Skeletal muscle satellite cell (primary cell): Measurements from ENCODE around the gene SACM1L. TPM values are rescaled to one million over a fixed set of nuclear protein-coding genes. Genes with fewer than 3 reads are reported as not detected.
A peak's percentile ranks its signal among the peaks of the same experiment; 100 is the strongest.

Source experiments
- H3K27me3 ChIP-seq: 2 replicates; pipeline ENCODE4 v1.7.0; 2013; ENCODE audit warnings: low read length; ENCODE audit not compliant: control insufficient read depth, insufficient read depth
- H3K36me3 ChIP-seq: 2 replicates; pipeline ENCODE4 v1.7.0; 2013; ENCODE audit warnings: mild to moderate bottlenecking, control low read depth, low read length; ENCODE audit not compliant: insufficient read depth
- H3K4me1 ChIP-seq: 2 replicates; pipeline ENCODE4 v1.7.0; 2013; ENCODE audit warnings: low read length; ENCODE audit not compliant: control insufficient read depth, insufficient read depth
- H3K4me2 ChIP-seq: 2 replicates; pipeline ENCODE4 v1.7.0; 2013; ENCODE audit warnings: mild to moderate bottlenecking, low read length
- H3K4me3 ChIP-seq: 2 replicates; pipeline ENCODE4 v1.7.0; 2013; ENCODE audit warnings: low read length
- H3K9ac ChIP-seq: 2 replicates; pipeline ENCODE4 v1.7.0; 2013; ENCODE audit warnings: mild to moderate bottlenecking, low read depth, low read length, moderate library complexity
- H3K9me3 ChIP-seq: replicated peaks from 2 replicates; pipeline ENCODE4 v1.7.0; 2013; ENCODE audit warnings: mild to moderate bottlenecking, control low read depth, low read length
- total RNA-seq: library from RNA; depleted of rRNA; stranded (reverse); fragments of >200 nt; gene quantifications from 2 replicates; pipeline ENCODE4 v1.2.3, GENCODE V29; 2012; rRNA removed

The SACM1L gene
- total RNA-seq, result 18.6 and 20.0 TPM in 2 replicates

- Histone ChIP-seq H3K4me1 (peaks cover 16% of the 10 kb centered on the region), H3K4me2 (peak within 1 kb of the TSS; percentile 98), H3K4me3 (peak within 1 kb of the TSS; percentile 93), H3K9ac (peak within 1 kb of the TSS; percentile 98), H3K27me3 (no peaks in the 10 kb centered on the region), H3K9me3 (no peaks in the 10 kb centered on the region), H3K36me3 (peaks cover 11% of the 10 kb centered on the region)
Observed at GRCh38 chr3:45688882-45689786, at the start of gene SACM1L. Gene SACM1L (plus strand): TSS chr3:45689396. CDS start chr3:45689466, 70 bp downstream.

- Histone ChIP-seq H3K4me2 (no peak overlapping the region), H3K27me3 (no peaks in the 10 kb centered on the region), H3K36me3 (peaks cover 23% of the 10 kb centered on the region), H3K9ac (no peak overlapping the region), H3K4me1 (peaks cover 48% of the 10 kb centered on the region), H3K9me3 (no peaks in the 10 kb centered on the region), H3K4me3 (no peak overlapping the region)
Observed at GRCh38 chr3:45640091-45640507, 49.1 kb upstream of the SACM1L start.

- Histone ChIP-seq H3K4me2 (no peak overlapping the region), H3K9ac (no peak overlapping the region), H3K9me3 (no peaks in the 10 kb centered on the region), H3K36me3 (peaks cover 26% of the 10 kb centered on the region), H3K27me3 (no peaks in the 10 kb centered on the region), H3K4me3 (no peak overlapping the region), H3K4me1 (peaks cover 49% of the 10 kb centered on the region)
Observed at GRCh38 chr3:45640724-45641361, 48.4 kb upstream of the SACM1L start.

- peaks cover 24% of the 10 kb centered on the region for H3K36me3 ChIP-seq
- peaks cover 49% of the 10 kb centered on the region for H3K4me1 ChIP-seq
- no peak overlapping the region for H3K4me2 ChIP-seq
- no peaks in the 10 kb centered on the region for H3K9me3 ChIP-seq
- H3K27me3 ChIP-seq, result no peaks in the 10 kb centered on the region
- no peak overlapping the region for H3K9ac ChIP-seq
- no peak overlapping the region for H3K4me3 ChIP-seq
Observed at GRCh38 chr3:45641756-45642155, 47.4 kb upstream of the SACM1L start.

- Histone ChIP-seq H3K4me1 (peaks cover 58% of the 10 kb centered on the region), H3K4me3 (no peak overlapping the region), H3K36me3 (peaks cover 18% of the 10 kb centered on the region), H3K4me2 (peak overlapping the region; percentile 2), H3K9ac (peak overlapping the region; percentile 70), H3K9me3 (no peaks in the 10 kb centered on the region), H3K27me3 (no peaks in the 10 kb centered on the region)
Observed at GRCh38 chr3:45642731-45643152, 46.5 kb upstream of the SACM1L start.

- H3K4me1 ChIP-seq, result peaks cover 60% of the 10 kb centered on the region
Observed at GRCh38 chr3:45644063-45644790, 45.0 kb upstream of the SACM1L start.

GRCh38 chr3:45644791-45645201, 44.4 kb upstream of the SACM1L start:
- Histone ChIP-seq H3K4me3 (peak overlapping the region; percentile 52), H3K4me1 (peaks cover 60% of the 10 kb centered on the region), H3K27me3 (no peaks in the 10 kb centered on the region), H3K4me2 (peak overlapping the region; percentile 72), H3K9me3 (no peaks in the 10 kb centered on the region), H3K36me3 (peaks cover 14% of the 10 kb centered on the region), H3K9ac (peak overlapping the region; percentile 89)

More at GRCh38 chr3:45644063-45644790, 45.0 kb upstream of the SACM1L start:
- Histone ChIP-seq H3K36me3 (peaks cover 14% of the 10 kb centered on the region), H3K4me3 (peak overlapping the region; percentile 52), H3K27me3 (no peaks in the 10 kb centered on the region), H3K4me2 (peak overlapping the region; percentile 72), H3K9ac (peak overlapping the region; percentile 89), H3K9me3 (no peaks in the 10 kb centered on the region)

- no peaks in the 10 kb centered on the region for H3K9me3 ChIP-seq
- no peaks in the 10 kb centered on the region for H3K27me3 ChIP-seq
- peaks cover 7% of the 10 kb centered on the region for H3K36me3 ChIP-seq
- H3K4me3 ChIP-seq, result no peak overlapping the region
- peaks cover 60% of the 10 kb centered on the region for H3K4me1 ChIP-seq
- peak overlapping the region; percentile 7 for H3K4me2 ChIP-seq
- H3K9ac ChIP-seq, result peak overlapping the region; percentile 89
Observed at GRCh38 chr3:45646051-45646585, 43.1 kb upstream of the SACM1L start.

- H3K36me3 ChIP-seq, result peaks cover 7% of the 10 kb centered on the region
- peak overlapping the region; percentile 23 for H3K4me3 ChIP-seq
- no peaks in the 10 kb centered on the region for H3K27me3 ChIP-seq
- peaks cover 54% of the 10 kb centered on the region for H3K4me1 ChIP-seq
- H3K9ac ChIP-seq, result peak overlapping the region; percentile 89
- H3K9me3 ChIP-seq, result no peaks in the 10 kb centered on the region
- H3K4me2 ChIP-seq, result peak overlapping the region; percentile 59
Observed at GRCh38 chr3:45647148-45647619, 42.0 kb upstream of the SACM1L start.

GRCh38 chr3:45653205-45653604, 36.0 kb upstream of the SACM1L start:
- Histone ChIP-seq H3K9me3 (no peaks in the 10 kb centered on the region), H3K27me3 (no peaks in the 10 kb centered on the region), H3K9ac (no peak overlapping the region), H3K36me3 (no peaks in the 10 kb centered on the region), H3K4me1 (peaks cover 23% of the 10 kb centered on the region), H3K4me3 (no peak overlapping the region), H3K4me2 (no peak overlapping the region)
